Measurements from ENCODE around the gene SNCG.

GRCh38 chr10:86956195-86956847 lies 2.1 kb upstream of the SNCG start:
- no peak for TF ChIP-seq IRF1 (CRISPR knock-in tag; IDR thresholded peaks at IDR 0.05)
- TF ChIP-seq USF2 (CRISPR knock-in tag; IDR thresholded peaks at IDR 0.05) = no peak
- TF ChIP-seq MYBL2 (CRISPR knock-in tag; IDR thresholded peaks at IDR 0.05) = no peak
- no peak for TF ChIP-seq CTCF (IDR thresholded peaks at IDR 0.05)
- no peak for TF ChIP-seq ATF6 (CRISPR knock-in tag; IDR thresholded peaks at IDR 0.05)
- no peak for TF ChIP-seq CREM (CRISPR knock-in tag; IDR thresholded peaks at IDR 0.05)
- TF ChIP-seq E2F4 (CRISPR knock-in tag; IDR thresholded peaks at IDR 0.05; ENCODE audit: borderline replicate concordance, low read depth) = no peak
- TF ChIP-seq ARID4B (CRISPR knock-in tag; IDR thresholded peaks at IDR 0.05; ENCODE audit: borderline replicate concordance) = no peak
- TF ChIP-seq SP1 (CRISPR knock-in tag; conservative IDR thresholded peaks at IDR 0.05) = no peak

Data from WTC11 (cell line).